Keratinocyte (primary cell): Measurements from ENCODE around the gene SUPT5H. TPM values are rescaled to one million over a fixed set of nuclear protein-coding genes. Genes with fewer than 3 reads are reported as not detected.

Experiments
- DNase-seq: peaks from one replicate; pipeline ENCODE4 v3.0.0-alpha.2; 2011; ENCODE audit warnings: low read depth, missing footprints, low spot score
- FAIRE-seq: peaks from 2 replicates; lab custom pipeline; 2011; peaks lifted over from hg19 to GRCh38; lab: Jason Lieb, UNC
- H2AFZ ChIP-seq: 2 replicates; pipeline ENCODE4 v1.6.0; 2012; ENCODE audit warnings: low read length, control low read depth, inconsistent platforms; ENCODE audit not compliant: control insufficient read depth
- H3K27ac ChIP-seq: 2 replicates; pipeline ENCODE4 v1.5.1; 2011; ENCODE audit warnings: low read length; ENCODE audit not compliant: control insufficient read depth, insufficient read depth
- H3K27me3 ChIP-seq: 3 replicates; pipeline ENCODE4 v1.6.0; 2011; ENCODE audit warnings: low read length; ENCODE audit not compliant: control insufficient read depth, insufficient read depth; ENCODE audit errors: extremely low read depth
- H3K36me3 ChIP-seq, 2 experiments: 2 replicates in 1 of 2; 3 replicates in 1 of 2; pipeline ENCODE4 v1.5.1; 2011; ENCODE audit warnings: low read length in 2 of 2, mild to moderate bottlenecking in 1 of 2; ENCODE audit not compliant: control insufficient read depth in 2 of 2, insufficient read depth in 2 of 2; ENCODE audit errors: extremely low read depth in 1 of 2
- H3K4me1 ChIP-seq: 3 replicates; pipeline ENCODE4 v1.5.1; 2011; ENCODE audit warnings: low read length; ENCODE audit not compliant: control insufficient read depth, insufficient read depth; ENCODE audit errors: extremely low read depth
- H3K4me2 ChIP-seq: 3 replicates; pipeline ENCODE4 v1.6.0; 2011; ENCODE audit warnings: low read depth, low read length; ENCODE audit not compliant: control insufficient read depth, insufficient read depth; ENCODE audit errors: extremely low read depth
- H3K4me3 ChIP-seq, 3 experiments: fragments of 200-600 bp in 1 of 3; sonication (generic) in 1 of 3; 2 replicates in 2 of 3; 3 replicates in 1 of 3; pipeline ENCODE4 v1.5.1; 2011 to 2016; ENCODE audit warnings: low read length in 3 of 3, mild to moderate bottlenecking in 3 of 3, control low read depth in 2 of 3, inconsistent platforms in 1 of 3, low read depth in 1 of 3, mixed read lengths in 1 of 3, mixed run types in 1 of 3, moderate library complexity in 1 of 3; ENCODE audit not compliant: control insufficient read depth in 2 of 3, insufficient read depth in 2 of 3; ENCODE audit errors: extremely low read depth in 1 of 3
- H3K79me2 ChIP-seq: 2 replicates; pipeline ENCODE4 v1.6.0; 2012; ENCODE audit warnings: low read length; ENCODE audit not compliant: control insufficient read depth, insufficient read depth
- H3K9ac ChIP-seq: 3 replicates; pipeline ENCODE4 v1.6.0; 2011; ENCODE audit warnings: low read length; ENCODE audit not compliant: control insufficient read depth, insufficient read depth; ENCODE audit errors: extremely low read depth
- H3K9me1 ChIP-seq: 3 replicates; pipeline ENCODE4 v1.6.0; 2011; ENCODE audit warnings: low read length; ENCODE audit not compliant: control insufficient read depth, insufficient read depth; ENCODE audit errors: extremely low read depth
- H3K9me3 ChIP-seq: 2 replicates; pipeline ENCODE4 v1.5.1; 2012; ENCODE audit warnings: low read depth, low read length; ENCODE audit not compliant: control insufficient read depth
- H4K20me1 ChIP-seq: 3 replicates; pipeline ENCODE4 v1.6.0; 2011; ENCODE audit warnings: low read length; ENCODE audit not compliant: control insufficient read depth, insufficient read depth; ENCODE audit errors: extremely low read depth
- EZH2 ChIP-seq: IDR thresholded peaks from one replicate; pipeline ENCODE4 v1.6.1; 2012; ENCODE audit warnings: inconsistent platforms, mild to moderate bottlenecking, low read length, moderate library complexity
- dilution Hi-C: fragments of 300-500 bp; cut with MboI; formaldehyde crosslinking; loops from one replicate; pipeline ENCODE4 v1.7.0; 2020; ENCODE audit warnings: low sequenced_read_pairs; ENCODE audit not compliant: extremely low pct_ligation_motif_present
- polyA plus RNA-seq, 5 experiments: library from polyadenylated mRNA; depleted of rRNA in 3 of 5; stranded (reverse) in 3 of 5; stranded (forward) in 1 of 5; unstranded in 1 of 5; fragments of >200 nt; gene quantifications; 1 replicate in 1 of 5; 2 replicates in 3 of 5; 3 replicates in 1 of 5; pipeline versions ENCODE4 v1.2.1 to v1.2.3, GENCODE V29; 2011 to 2012; ENCODE audit warnings: missing spikeins in 2 of 5, low read depth in 1 of 5, low replicate concordance in 1 of 5
- TF ChIP-seq, protein P1 (sequence below), 3 experiments: IDR thresholded peaks in 1 of 3; conservative IDR thresholded peaks in 1 of 3; optimal IDR thresholded peaks in 1 of 3; 2 replicates in 2 of 3; 3 replicates in 1 of 3; pipeline versions ENCODE3 to v1.5.1; 2011; ENCODE audit warnings: low read length in 3 of 3, mild to moderate bottlenecking in 3 of 3, moderate library complexity in 2 of 3, control low read depth in 1 of 3, inconsistent platforms in 1 of 3; ENCODE audit not compliant: insufficient read depth in 2 of 3; ENCODE audit errors: extremely low read depth in 1 of 3

SUPT5H gene
- polyA plus RNA-seq, 1 donor (not counting 4 experiments of a cell fraction or from before 2014, with no cell fraction given): 63.2 TPM

DNA sequence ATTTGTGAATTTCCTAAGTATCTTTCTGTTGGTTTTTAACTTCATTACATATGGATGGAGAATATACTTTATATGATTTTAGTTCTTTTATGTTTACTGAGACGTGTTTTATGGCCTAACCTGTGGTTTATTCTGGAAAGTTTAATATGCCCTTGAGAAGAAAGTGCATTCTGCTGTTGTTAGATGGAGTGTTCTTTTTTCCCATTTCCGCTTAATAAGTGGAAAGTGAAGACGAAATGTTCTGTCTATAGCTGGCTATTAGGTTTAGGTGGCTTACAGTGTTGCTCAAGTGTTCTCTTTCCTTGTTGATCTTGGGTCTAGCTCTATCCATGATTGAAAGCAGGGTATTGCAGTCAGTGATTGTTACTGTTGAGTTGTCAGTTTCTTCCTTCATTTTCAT is 18.0 kb downstream of the SUPT5H start:
- no peak overlapping the region for H2AFZ ChIP-seq
- H3K4me3 ChIP-seq: no peak overlapping the region
- no peaks in the 10 kb centered on the region for H3K9me3 ChIP-seq
- no peaks in the 10 kb centered on the region for H3K4me1 ChIP-seq
- no peak overlapping the region for H3K27ac ChIP-seq
- dilution Hi-C loops: no loop called here
- H4K20me1 ChIP-seq: no peaks in the 10 kb centered on the region
- H3K27me3 ChIP-seq: no peaks in the 10 kb centered on the region
- no peaks in the 10 kb centered on the region for H3K9me1 ChIP-seq
- no peak for TF ChIP-seq EZH2
- TF ChIP-seq, protein P1, sequence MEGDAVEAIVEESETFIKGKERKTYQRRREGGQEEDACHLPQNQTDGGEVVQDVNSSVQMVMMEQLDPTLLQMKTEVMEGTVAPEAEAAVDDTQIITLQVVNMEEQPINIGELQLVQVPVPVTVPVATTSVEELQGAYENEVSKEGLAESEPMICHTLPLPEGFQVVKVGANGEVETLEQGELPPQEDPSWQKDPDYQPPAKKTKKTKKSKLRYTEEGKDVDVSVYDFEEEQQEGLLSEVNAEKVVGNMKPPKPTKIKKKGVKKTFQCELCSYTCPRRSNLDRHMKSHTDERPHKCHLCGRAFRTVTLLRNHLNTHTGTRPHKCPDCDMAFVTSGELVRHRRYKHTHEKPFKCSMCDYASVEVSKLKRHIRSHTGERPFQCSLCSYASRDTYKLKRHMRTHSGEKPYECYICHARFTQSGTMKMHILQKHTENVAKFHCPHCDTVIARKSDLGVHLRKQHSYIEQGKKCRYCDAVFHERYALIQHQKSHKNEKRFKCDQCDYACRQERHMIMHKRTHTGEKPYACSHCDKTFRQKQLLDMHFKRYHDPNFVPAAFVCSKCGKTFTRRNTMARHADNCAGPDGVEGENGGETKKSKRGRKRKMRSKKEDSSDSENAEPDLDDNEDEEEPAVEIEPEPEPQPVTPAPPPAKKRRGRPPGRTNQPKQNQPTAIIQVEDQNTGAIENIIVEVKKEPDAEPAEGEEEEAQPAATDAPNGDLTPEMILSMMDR (optimal IDR thresholded peaks at IDR 0.05 in 1 of 3, IDR thresholded peaks at IDR 0.05 in 1 of 3, conservative IDR thresholded peaks at IDR 0.05 in 1 of 3; ENCODE audit: extremely low read depth in 1 of 3, insufficient read depth in 2 of 3, low read length in 3 of 3): no peak
- no peak overlapping the region for H3K4me2 ChIP-seq
- peaks cover 47 to 50% of the 10 kb centered on the region in 2 experiments for H3K36me3 ChIP-seq
- DNase-seq (no peak), FAIRE-seq (no peak)
- H3K79me2 ChIP-seq: peaks cover 2% of the 10 kb centered on the region
- no peak overlapping the region for H3K9ac ChIP-seq

DNA sequence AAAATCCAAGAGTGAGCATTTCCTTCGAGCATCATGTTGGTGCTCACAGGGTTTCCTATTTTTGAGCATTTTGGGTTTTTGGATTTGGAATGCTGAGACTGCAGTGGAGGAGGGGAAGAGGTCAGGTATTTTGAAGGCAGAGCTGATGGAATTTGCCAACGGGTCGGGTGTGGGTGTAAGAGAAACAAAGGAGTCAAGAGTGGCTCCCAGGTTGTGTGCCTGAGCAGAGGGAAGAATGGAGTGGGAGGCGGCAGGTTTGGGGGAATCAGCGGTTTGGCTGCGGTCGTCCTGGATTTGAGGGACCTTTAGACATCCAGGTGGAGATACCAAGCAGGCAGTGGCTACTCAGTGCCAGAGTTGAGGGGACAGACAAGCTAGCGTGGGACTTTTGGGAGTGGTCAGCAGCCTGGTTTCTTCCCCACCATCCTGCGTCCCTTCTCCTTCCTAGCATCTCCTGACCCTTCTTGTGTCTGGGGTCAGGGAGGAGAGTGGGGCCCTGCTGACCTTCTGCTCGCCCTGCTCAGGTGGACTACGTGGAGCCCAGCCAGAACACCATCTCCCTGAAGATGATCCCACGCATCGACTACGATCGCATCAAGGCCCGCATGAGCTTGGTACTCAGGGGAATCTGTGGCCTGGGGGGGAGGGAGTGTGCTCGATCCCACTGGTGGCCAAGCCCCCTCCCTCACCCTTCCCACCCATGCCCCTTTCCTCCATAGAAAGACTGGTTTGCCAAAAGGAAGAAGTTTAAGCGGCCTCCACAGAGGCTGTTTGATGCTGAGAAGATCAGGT is 20.8 kb downstream of the SUPT5H start:
- FAIRE-seq: no peak
- no peak overlapping the region for H3K4me3 ChIP-seq
- H3K27ac ChIP-seq: no peak overlapping the region
- no peaks in the 10 kb centered on the region for H3K9me3 ChIP-seq
- H3K79me2 ChIP-seq: peaks cover 2% of the 10 kb centered on the region
- no peaks in the 10 kb centered on the region for H3K9me1 ChIP-seq
- no peaks in the 10 kb centered on the region for H3K27me3 ChIP-seq
- dilution Hi-C loops: no loop called here
- DNase-seq: no peak
- H2AFZ ChIP-seq: no peak overlapping the region
- no peaks in the 10 kb centered on the region for H4K20me1 ChIP-seq
- no peak for TF ChIP-seq EZH2
- TF ChIP-seq, protein P1 (optimal IDR thresholded peaks at IDR 0.05 in 1 of 3, IDR thresholded peaks at IDR 0.05 in 1 of 3, conservative IDR thresholded peaks at IDR 0.05 in 1 of 3; ENCODE audit: extremely low read depth in 1 of 3, insufficient read depth in 2 of 3, low read length in 3 of 3): no peak
- no peak overlapping the region for H3K9ac ChIP-seq
- no peak overlapping the region for H3K4me2 ChIP-seq
- no peaks in the 10 kb centered on the region for H3K4me1 ChIP-seq
- peaks cover 49 to 52% of the 10 kb centered on the region in 2 experiments for H3K36me3 ChIP-seq
